GM18517 (cell line): ENCODE results near the gene ANKRD35.
"Not testable (repeated sequence)": the region's sequence is repeated elsewhere in the genome, so short reads cannot be mapped to it uniquely, and the experiment has no call there.

Experiments
- ATAC-seq: cut with Tn5 transposase; IDR thresholded peaks from one replicate; pipeline ENCODE4 v1.9.1; 2021; ENCODE audit warnings: mild to moderate bottlenecking, moderate library complexity; ENCODE audit not compliant: unreplicated experiment

The ANKRD35 gene, protein sequence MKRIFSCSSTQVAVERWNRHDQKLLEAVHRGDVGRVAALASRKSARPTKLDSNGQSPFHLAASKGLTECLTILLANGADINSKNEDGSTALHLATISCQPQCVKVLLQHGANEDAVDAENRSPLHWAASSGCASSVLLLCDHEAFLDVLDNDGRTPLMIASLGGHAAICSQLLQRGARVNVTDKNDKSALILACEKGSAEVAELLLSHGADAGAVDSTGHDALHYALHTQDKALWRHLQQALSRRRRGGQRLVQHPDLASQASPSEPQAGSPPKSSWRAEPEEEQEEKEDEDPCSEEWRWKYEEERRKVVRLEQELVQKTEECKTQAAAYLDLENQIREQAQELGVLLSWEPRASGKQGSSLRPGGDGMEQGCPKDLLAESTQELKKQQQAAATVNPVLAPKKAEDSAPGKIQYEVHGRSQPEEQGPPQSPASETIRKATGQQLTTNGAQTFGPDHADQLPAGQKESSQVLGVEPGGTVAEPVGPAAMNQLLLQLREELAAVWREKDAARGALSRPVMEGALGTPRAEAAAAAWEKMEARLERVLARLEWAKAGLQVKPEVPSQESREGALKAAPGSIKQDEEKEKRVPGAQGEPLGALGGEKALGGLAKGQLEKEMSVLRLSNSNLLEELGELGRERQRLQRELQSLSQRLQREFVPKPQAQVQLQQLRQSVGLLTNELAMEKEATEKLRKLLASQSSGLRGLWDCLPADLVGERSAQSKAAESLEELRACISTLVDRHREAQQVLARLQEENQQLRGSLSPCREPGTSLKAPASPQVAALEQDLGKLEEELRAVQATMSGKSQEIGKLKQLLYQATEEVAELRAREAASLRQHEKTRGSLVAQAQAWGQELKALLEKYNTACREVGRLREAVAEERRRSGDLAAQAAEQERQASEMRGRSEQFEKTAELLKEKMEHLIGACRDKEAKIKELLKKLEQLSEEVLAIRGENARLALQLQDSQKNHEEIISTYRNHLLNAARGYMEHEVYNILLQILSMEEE

DNA sequence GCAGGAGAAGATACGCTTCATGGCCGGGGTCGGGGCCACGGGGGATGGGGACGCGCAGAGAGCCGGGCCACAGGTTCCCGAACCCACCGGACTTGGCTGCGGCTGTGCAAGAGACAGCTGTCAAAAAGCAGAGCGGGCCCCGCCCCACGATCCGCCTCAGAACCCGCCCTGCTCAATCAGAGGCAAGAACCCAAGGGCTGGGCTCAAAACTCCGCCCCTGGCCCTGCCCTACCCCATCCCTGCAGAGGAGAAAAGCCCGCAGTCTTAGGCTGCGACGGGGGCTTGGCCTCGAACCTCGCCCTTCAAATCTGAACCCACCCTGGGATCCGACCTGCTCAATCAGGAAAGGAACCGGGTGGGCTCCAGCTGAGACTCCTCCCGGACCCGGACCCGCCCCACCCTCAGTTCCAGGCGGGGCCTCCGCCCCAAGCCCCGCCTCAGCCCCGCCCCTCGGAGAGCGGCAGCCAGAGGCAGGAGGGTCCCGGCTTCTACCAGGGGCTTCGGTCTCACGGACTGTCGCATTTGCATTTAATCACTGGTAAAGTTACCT is at the start of gene ANKRD35:
ANKRD35 (minus strand) TSS at position 129 of the 550 bp plus-strand sequence; CDS start at position 21, 108 bp downstream.
- ATAC-seq = peak; percentile 97

DNA sequence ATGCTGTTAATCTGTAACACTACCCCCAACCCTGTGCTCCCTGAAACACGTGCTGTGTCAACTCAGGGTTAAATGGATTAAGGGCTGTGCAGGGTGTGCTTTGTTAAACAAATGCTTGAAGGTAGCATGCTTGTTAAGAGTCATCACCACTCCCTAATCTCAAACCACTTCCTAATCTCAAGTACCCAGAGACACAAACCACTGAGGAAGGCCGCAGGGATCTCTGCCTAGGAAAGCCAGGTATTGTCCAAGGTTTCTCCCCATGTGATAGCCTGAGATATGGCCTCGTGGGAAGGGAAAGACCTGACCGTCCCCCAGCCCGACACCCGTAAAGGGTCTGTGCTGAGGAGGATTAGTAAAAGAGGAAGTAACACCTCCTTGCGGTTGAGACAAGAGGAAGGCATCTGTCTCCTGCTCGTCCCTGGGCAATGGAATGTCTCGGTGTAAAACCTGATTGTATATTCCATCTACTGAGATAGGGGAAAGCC is 46.9 kb upstream of the ANKRD35 start:
- not testable (repeated sequence) for ATAC-seq

DNA sequence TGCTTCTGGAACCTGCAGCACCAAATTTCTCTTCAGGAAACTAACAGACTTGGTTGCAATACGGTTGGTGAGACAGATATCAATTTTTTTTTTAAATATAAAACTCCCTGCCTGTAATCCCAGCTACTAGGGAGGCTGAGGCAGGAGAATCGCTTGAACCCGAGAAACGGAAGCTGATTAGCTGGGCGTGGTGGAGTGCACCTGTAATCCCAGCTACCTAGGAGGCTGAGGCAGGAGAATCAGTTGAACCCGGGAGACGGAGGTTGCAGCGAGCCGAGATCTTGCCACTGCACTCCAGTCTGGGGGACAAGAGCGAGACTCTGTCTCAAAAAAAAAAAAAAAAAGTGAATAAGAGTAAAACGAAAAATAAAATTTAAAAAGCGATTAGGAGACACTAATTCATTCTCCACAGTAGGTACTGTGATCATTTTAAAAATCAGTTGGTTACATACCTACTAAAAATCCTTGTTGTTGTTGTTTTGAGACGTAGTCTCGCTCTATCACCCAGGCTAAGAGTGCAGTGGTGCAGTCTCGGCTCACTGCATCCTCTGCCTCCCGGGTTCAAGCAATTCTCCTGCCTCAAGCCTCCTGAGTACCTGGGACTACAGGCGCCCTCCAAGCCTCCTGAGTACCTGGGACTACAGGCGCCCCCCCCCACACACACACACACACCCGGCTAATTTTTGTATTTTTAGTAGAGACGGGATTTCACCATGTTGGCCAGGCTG is 42.4 kb upstream of the ANKRD35 start:
- ATAC-seq = no peak

DNA sequence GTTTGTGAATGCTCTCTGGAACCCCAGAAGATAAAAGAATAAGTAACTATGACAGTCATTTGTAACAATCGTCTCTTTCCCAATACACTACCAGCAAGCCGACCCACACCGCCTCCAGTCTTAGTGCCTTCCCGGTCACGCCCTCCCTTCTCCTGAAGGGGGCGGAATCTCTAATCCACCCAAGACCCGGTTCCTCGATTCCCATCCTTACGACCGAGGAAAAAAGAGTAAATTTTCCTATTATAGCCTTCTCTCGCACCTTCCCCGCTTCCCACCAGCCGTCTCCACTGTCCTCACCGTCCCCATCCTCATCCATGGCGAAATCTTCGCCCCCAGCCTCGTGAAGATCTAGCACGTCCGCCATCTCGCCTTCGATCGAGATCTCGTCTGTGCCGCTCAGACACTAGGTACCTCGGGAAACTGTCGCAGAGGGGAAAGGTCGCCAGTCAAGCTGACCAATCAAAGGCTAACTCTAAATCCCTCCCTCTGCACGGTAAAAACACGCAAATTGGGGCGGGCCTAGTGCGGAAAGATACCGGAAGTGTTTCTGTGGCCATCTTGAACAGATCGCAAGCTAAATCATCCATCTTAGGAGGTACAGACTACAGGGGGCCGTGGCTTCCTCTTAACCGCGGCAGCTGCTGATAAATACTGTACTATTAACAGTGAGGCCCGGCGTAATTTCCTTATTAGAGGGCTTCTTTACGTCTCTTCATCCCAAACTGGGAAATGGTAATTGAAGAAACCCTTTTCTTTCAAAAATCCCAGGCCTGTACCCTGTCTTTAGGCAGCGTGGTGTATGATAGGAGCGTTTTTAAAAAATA is 41.6 kb upstream of the ANKRD35 start, which contains the start of gene RBM8A:
RBM8A (minus strand) TSS at position 422 of the 824 bp plus-strand sequence; CDS start at position 364, 58 bp downstream.
- ATAC-seq = peak; percentile 94

DNA sequence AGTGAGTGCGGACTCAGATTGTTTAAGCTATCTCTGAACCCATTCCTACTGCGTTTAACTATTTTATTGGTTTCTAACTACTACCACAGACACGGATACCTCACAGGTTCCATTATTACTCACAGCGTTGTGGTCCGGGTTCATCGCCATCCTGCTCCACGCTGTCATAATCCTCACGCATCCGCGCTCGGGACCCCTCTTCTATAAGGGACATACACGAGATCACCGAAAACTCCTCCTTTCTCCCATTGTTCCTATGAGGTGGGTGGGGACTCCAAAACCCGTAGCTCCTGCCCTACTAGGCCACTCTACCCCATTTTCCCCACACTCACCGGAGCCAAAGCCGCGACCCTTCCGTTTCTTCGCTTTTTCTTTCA is 41.0 kb upstream of the ANKRD35 start:
- ATAC-seq = no peak

DNA sequence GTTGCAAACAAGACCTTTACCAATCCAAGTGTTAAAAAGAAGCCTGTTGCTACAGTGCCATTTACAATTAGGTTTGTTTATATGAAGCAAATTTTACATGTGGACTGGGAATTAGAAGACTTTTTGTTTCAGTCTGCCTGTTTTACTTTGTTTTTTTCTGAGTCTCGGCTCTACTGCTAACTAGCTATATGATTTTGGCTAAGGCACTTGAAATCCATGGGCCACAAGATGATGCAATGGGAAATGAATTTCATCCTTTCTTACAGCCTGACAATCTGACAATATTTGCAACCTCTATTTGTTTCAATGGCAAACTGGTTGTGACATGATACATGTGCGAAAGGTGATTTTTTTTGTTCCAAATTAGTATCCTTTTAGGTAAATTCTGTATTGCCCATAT is 36.6 kb upstream of the ANKRD35 start:
- no peak for ATAC-seq

DNA sequence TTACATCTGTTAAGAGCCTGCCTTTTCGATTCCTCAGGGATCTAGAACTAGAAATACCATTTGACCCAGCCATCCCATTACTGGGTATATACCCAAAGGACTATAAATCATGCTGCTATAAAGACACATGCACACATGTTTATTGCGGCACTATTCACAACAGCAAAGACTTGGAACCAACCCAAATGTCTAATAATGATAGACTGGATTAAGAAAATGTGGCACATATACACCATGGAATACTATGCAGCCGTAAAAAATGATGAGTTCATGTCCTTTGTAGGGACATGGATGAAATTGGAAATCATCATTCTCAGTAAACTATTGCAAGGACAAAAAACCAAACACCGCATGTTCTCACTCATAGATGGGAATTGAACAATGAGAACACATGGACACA is 34.6 kb upstream of the ANKRD35 start:
- not testable (repeated sequence) for ATAC-seq

DNA sequence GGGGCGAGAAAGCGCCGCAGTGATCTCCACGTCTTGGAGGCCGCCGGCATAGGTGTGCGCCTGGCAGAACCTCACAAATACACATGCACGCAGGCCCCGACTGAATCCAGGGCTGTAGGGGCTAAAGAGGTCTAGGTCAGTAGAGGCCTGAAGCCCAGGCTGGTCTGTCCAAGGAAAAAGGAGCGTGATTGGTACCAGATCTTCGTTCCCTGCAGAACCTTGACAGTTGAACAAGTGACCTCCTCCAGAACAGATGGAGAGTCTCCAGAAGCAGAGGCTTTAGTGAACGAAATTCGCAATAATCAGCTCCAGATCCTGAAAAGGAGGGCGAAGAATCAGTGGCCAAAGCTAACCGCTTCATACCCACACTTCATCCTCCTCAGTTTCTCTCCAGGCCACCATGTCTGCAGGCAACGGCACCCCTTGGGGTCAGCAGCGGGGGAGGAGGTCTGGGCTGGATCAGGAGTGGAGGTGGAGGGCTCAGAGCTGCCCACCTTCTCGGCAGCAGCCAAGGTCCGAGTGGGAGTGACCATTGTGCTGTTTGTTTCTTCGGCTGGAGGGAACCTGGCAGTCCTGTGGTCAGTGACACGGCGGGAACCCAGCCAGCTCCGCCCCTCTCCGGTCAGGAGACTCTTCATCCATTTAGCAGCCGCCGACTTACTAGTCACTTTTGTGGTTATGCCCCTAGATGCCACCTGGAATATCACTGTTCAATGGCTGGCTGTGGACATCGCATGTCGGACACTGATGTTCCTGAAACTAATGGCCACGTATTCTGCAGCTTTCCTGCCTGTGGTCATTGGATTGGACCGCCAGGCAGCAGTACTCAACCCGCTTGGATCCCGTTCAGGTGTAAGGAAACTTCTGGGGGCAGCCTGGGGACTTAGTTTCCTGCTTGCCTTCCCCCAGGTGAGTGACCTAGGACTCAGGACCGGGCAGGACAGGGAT is 33.6 kb upstream of the ANKRD35 start:
- peak; percentile 75 for ATAC-seq

DNA sequence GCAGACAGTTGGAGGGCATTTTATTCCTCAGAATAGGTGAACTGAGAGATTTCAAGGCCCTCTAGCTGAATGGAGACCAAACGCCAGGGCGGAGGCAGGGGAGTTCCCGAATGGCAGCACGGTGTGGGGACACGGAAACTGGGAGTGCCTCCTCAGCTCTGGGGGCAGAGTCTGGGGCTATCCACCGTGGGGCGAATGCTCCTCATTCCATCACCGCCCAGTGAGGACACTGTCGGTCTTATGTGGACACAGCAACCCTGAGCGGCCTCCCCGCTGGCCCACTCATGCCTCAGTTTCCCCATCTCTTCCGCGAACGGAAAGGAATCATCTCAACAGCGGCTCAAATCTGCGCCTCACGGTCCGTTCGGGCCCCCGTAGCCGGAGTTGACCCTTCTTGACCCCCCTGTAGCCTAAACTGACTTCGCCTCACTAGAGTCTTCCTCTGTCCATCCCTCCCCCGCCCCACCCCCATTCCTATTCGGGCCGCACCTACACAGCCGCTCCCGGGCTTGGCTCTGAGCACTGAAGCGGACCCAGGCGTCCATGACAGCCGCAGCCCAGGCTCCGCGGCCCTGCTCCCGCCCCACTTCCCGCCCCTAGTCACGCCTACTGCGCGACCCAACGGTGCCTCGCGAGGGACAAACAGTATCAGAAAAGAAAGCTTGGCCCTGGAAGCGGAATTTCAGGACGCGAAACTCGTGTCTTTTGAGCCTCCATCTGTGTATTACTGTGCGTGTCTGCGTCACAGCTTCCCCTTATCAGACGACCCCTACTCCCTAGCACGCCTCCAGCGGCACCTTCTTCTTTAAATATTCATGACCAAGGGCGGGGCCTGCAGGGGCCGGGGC is 32.7 kb upstream of the ANKRD35 start, which contains the start of gene PEX11B:
PEX11B (minus strand) TSS at position 574 of the 848 bp plus-strand sequence; CDS start at position 545, 29 bp downstream.
- ATAC-seq = peak; percentile 55

DNA sequence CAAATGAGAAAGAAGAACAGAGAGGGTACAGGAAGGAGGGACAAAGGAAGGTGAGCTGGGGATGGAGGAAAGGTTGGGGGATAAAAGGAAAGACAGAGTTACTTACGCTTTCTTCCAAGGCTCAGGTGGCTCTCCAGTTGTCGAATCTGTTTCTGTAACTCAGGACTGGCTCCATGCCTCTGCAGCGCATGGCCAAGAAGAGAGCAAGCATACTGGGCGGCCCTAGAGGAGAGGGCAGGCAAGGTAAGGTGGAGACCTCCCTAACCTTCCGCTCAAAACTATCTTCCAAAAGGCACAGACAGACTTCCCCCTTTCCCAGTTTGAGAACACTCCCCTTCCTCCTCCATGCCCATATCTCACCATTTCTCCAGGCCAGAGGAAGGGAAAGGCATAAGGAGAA is 31.9 kb upstream of the ANKRD35 start:
- ATAC-seq = no peak

DNA sequence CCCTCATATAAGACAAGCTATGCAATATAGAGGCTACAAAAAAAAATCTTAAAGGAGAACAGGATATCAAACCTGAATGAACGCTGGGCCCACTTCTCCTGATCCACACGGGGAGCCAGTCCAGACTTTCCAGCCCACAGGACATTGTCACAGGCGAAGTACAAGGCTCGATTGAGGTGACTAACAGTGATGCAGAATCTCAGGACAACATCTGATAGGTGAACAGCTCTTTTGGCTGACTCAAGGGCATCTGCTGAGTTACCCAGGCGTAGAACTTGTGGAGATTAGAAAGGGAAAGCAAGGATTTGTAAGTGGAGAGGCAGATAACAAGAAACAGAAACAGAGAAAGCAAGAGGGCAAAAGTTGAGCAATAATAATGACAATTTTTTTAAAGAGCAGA is 31.1 kb upstream of the ANKRD35 start:
- ATAC-seq = no peak

DNA sequence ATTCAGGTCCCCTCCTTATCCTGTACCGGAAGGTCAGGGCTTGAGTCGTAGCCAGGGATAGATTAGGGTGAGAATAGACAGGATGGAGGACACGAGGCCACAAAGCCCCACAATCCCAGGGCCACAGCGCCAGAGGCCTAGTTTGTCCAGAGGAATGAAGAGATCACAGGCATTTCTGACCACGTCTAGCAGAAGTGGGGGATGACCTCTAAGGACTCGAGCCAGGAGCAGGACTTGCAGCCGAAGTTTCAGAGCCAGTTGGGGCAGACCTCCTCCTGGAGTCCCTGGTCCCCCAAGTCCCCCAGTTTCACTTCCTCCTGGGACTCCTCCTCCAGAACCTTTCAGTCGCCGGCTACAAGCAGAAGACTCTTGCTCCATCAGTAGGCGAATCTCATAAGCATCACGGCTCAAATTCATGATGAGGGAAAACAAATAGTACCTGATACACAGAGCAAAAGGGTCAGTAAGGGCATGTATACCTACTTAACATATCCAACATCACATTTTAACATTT is 26.5 kb upstream of the ANKRD35 start:
- ATAC-seq = no peak

DNA sequence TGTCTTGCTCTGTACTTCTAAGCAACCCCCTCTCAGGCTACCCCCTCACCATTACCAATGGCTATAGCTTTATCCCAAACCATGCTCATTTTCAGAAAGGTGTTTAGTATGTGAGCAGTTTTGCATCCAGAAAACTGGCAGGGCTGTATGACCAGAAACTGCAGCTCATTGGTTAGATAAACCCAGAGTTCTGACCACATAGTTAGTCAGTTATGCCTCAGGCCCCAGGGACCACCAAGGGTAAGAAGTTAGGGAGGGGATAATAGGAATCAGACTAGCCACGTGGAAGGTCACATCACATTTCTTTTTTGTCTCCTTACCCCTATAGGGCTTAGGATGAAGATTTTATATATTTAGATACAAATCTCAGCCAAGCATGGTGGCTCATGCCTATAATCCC is 23.0 kb upstream of the ANKRD35 start:
- no peak for ATAC-seq

DNA sequence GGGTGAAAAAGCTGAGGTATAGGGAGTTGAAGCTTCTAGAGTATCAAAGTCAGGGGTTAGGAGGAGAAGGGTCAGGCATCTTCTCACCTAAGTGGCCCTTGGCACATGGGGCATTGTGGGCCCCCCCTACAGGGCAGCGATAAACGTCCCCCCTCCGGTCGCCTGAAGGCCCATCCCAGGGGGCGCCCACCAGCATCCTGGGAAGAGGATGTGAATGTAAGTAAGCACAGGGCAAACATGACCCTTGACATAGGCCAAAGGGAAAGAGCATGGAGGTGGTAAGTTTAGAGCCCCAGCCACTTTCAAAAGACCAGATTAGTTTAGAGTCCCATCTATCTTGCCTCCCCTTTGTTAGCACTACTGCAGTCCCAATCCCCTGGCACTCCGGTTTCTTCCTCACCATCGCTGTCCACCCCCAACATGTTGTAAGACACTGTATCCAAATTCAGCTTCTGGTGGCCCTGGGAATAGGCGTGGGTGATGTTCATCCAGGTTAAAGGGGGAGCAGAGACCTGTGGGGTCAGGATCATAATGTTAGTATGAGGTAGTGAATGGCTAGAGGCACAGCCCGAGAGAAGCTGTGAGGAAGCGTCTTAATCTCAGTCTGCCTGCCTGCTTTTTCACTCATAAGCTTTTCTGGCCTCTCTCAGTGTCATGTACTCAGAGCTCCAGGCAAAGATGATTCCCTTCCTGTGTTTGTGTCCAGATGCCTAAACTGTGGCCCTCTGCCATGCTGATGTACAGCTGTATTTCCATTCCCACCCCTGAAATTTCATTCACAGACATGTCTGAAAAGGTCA is 21.5 kb upstream of the ANKRD35 start:
- ATAC-seq = no peak

DNA sequence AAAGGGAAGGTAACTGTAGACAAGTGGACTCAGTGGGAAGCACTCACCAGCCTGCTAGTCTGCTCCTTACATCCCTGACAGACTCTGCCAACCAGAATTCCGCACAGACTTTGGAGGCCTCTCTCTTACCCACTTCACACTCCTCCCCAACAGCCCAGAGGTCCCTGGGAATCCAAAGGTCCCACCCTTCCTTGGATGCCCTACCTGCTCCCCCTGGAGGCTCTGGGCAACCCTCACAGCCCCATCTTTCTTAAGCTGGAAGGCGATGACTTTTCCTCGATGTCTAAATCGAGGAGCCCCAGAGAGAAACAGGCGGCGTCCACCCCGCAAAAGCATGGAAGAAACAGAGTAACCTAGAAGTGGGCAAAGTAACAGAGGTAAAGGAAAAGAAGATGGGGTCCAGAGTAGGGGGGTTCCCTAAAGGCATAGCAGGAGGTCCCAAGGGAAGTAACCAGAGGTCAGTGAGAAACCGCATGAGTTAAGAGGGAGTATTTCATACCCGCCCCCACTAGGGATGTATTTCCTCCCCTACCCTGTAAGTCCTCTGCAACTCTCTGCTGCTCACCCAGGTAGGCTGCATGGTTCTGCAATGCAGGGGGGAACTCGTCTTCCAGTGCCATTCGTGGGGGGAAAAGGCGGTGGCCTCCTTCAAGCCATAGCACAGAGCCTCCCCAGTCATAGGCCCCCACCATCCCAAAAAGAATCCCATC is 15.8 kb upstream of the ANKRD35 start:
- no peak for ATAC-seq

DNA sequence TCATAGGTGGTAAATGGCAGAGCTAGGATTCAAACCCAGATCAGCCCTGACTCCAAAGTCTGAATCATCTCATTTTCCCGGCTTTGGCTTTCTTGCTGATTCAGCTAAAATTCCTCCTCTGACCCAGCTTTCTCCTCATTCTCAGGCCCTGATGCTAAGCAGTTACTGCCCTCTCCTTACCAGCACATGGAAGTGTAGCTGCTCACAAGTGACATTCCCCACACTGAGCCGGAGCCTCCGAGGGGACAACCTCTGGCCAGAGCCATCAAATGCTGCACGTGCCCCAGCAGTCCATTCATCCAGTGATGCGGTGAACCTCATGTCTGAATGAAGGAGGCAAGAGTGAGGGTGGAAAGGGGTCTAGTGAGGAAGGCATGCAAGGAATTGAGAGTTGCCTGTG is 13.1 kb upstream of the ANKRD35 start:
- no peak for ATAC-seq
